Coronary artery (tissue), 2 donors: ENCODE measurements around the gene DGKZ.
A peak's percentile ranks its signal among the peaks of the same experiment; 100 is the strongest.
"Not testable (repeated sequence)": the region's sequence is repeated elsewhere in the genome, so short reads cannot be mapped to it uniquely, and the experiment has no call there.

Experiments
- DNase-seq: peaks from one replicate; pipeline ENCODE4 v3.0.0-alpha.2; 2017; ENCODE audit warnings: low spot score
- H3K27ac ChIP-seq, 2 donors: fragments of 200-600 bp; sonication (generic); one replicate each; pipeline ENCODE4 v1.5.1; 2016 to 2019
- H3K4me3 ChIP-seq: fragments of 200-600 bp; sonication (generic); 2 replicates; pipeline ENCODE4 v1.5.1; 2016; ENCODE audit warnings: mild to moderate bottlenecking, moderate library complexity
- CTCF ChIP-seq: fragments of 200-600 bp; sonication (generic); IDR thresholded peaks from one replicate; pipeline ENCODE4 v1.5.1; 2019; ENCODE audit warnings: antibody characterized with exemption

Gene DGKZ, protein sequence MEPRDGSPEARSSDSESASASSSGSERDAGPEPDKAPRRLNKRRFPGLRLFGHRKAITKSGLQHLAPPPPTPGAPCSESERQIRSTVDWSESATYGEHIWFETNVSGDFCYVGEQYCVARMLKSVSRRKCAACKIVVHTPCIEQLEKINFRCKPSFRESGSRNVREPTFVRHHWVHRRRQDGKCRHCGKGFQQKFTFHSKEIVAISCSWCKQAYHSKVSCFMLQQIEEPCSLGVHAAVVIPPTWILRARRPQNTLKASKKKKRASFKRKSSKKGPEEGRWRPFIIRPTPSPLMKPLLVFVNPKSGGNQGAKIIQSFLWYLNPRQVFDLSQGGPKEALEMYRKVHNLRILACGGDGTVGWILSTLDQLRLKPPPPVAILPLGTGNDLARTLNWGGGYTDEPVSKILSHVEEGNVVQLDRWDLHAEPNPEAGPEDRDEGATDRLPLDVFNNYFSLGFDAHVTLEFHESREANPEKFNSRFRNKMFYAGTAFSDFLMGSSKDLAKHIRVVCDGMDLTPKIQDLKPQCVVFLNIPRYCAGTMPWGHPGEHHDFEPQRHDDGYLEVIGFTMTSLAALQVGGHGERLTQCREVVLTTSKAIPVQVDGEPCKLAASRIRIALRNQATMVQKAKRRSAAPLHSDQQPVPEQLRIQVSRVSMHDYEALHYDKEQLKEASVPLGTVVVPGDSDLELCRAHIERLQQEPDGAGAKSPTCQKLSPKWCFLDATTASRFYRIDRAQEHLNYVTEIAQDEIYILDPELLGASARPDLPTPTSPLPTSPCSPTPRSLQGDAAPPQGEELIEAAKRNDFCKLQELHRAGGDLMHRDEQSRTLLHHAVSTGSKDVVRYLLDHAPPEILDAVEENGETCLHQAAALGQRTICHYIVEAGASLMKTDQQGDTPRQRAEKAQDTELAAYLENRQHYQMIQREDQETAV

GRCh38 chr11:46346886-46347636 is at the start of gene DGKZ:
Gene DGKZ, plus strand, starts transcription at chr11:46347463. Its CDS starts 197 bp downstream, at chr11:46347660.
- Histone ChIP-seq H3K27ac (peak within 1 kb of the TSS; percentile 57 to 87), H3K4me3 (peak within 1 kb of the TSS; percentile 83)
- DNase-seq: peak; percentile 87

DNA sequence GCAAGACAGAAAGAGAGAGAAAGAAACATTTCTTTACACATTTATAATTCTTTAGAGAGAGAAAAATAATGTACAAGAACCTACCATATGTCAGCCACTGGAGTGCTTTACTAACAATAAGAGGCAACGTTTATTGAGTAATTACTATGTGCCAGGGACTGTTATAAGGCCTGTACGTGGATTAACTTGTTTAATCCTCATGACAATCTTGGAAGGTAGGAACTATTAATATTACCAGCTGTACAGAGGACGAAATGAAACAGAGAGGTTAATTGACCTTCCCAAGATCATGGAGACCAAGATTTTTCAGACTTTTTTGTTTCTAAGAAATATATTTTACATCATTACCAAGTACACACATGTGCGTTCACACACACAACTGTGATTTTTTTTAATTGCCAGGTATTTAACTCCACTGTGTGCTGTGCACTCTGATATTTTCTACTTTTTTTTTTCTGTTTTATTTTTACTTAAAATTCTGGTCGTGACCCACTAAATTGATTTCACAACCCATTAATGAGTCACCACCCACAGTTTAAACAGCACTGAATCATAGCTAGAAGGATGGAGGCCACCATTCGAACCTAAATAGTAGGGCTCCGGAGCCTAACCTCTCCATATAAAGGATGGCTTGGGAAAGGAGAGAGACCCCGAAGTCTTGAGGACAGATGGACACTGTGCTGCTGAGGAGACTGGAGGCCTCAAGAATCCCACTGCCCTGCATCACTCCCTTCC is 48.4 kb upstream of the DGKZ start:
- no peak for TF ChIP-seq CTCF
- no peak for DNase-seq
- peak overlapping the region in 1 of 2 donors; percentile 14 for H3K27ac ChIP-seq
- H3K4me3 ChIP-seq: no peak overlapping the region

More at GRCh38 chr11:46346886-46347636, at the start of gene DGKZ:
- peak; percentile 49 for TF ChIP-seq CTCF

- no peak for TF ChIP-seq CTCF
- H3K27ac ChIP-seq: peak overlapping the region in 1 of 2 donors; percentile 14
- DNase-seq: no peak
- no peak overlapping the region for H3K4me3 ChIP-seq
Measured at GRCh38 chr11:46299451-46299961, 47.8 kb upstream of the DGKZ start.

- DNase-seq: no peak
- Histone ChIP-seq H3K4me3 (no peak overlapping the region), H3K27ac (no peak overlapping the region)
- TF ChIP-seq CTCF: no peak
Measured at GRCh38 chr11:46300270-46300669, 47.0 kb upstream of the DGKZ start.

DNA sequence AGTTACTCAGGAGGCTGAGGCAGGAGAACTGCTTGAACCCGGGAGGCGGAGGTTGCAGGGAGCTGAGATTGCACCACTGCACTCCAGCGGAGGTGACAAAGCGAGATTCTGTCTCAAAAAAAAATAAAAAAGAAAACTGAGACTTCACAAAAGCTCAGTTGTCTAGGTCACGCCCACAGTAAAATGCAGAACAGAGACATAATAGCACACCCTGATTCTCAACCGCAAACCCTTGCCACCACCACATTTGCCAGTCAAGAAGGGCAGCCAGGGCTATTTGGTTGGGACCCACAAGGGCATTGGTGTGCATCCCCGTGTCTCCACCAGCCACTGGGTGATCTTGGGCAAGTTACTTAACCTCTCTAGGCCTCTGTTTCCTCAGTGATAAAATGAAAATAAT is 44.4 kb upstream of the DGKZ start:
- Histone ChIP-seq H3K27ac (no peak overlapping the region), H3K4me3 (no peak overlapping the region)
- no peak for DNase-seq
- no peak for TF ChIP-seq CTCF

DNA sequence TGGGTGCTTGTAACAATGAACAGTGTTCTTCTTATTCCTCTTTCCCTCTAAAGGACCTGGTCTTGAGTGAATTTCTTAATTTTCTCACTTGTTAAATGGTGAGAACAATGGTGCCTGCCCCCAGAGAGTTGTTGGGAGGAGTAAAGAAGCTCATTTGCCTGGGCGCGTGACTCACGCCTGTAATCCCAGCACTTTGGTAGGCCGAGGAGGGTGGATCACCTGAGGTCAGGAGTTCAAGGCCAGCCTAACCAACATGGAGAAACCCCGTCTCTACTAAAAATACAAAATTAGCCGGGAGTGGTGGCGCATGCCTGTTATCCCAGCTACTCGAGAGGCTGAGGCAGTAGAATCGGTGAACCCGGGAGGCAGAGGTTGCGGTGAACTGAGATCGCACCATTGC is 43.2 kb upstream of the DGKZ start:
- H3K27ac ChIP-seq, DNase-seq, H3K4me3 ChIP-seq: not testable (repeated sequence)
